HUES64 (cell line): ENCODE results near the gene POU4F2.

Experiments used
- H3K27ac ChIP-seq: 2 replicates; pipeline ENCODE4 v1.7.0; 2013; ENCODE audit warnings: low read depth, low read length, inconsistent platforms
- H3K27me3 ChIP-seq: 2 replicates; pipeline ENCODE4 v1.6.1; 2013; ENCODE audit warnings: mild to moderate bottlenecking, low read length; ENCODE audit not compliant: insufficient read depth
- H3K36me3 ChIP-seq: 2 replicates; pipeline ENCODE4 v1.6.1; 2013; ENCODE audit warnings: mild to moderate bottlenecking, low read length; ENCODE audit not compliant: insufficient read depth
- H3K4me1 ChIP-seq: 2 replicates; pipeline ENCODE4 v1.6.1; 2013; ENCODE audit warnings: mild to moderate bottlenecking, low read length, moderate library complexity; ENCODE audit not compliant: insufficient read depth
- H3K4me3 ChIP-seq: 2 replicates; pipeline ENCODE4 v1.5.1; 2013; ENCODE audit warnings: mild to moderate bottlenecking, low read length, moderate library complexity
- H3K9ac ChIP-seq: 2 replicates; pipeline ENCODE4 v1.6.1; 2013; ENCODE audit warnings: mild to moderate bottlenecking, low read depth, low read length
- H3K9me3 ChIP-seq: 2 replicates; pipeline ENCODE4 v1.6.1; 2013; ENCODE audit warnings: low read depth, low read length; ENCODE audit not compliant: insufficient read depth
- WGBS: fragments of 150-250, 120-280 bp; methylation state at CpG from one replicate; pipeline ENCODE4 v1.1.7; 2013; ENCODE audit warnings: missing lambda C conversion rate; 5-methylcytosine and 5-hydroxymethylcytosine counted together

Gene POU4F2

GRCh38 chr4:146640465-146641061, 1.9 kb downstream of the POU4F2 start:
- Histone ChIP-seq H3K4me1 (peaks cover 10% of the 10 kb centered on the region; the same call in 1 of the 2 replicates), H3K27ac (no peak overlapping the region), H3K27me3 (peaks cover 100% of the 10 kb centered on the region), H3K9ac (no peak overlapping the region), H3K4me3 (peak overlapping the region; percentile 18), H3K9me3 (no peaks in the 10 kb centered on the region), H3K36me3 (no peaks in the 10 kb centered on the region)
- whole genome bisulfite sequencing, result 1% methylated on average over 37 of the region's 37 CpGs

- Histone ChIP-seq H3K9ac (no peak overlapping the region), H3K27me3 (peaks cover 100% of the 10 kb centered on the region), H3K36me3 (no peaks in the 10 kb centered on the region), H3K4me1 (peaks cover 15% of the 10 kb centered on the region; the same call in 1 of the 2 replicates), H3K4me3 (no peak overlapping the region), H3K27ac (no peak overlapping the region), H3K9me3 (no peaks in the 10 kb centered on the region)
- WGBS, result 29% methylated on average over 3 of the region's 3 CpGs
Observed at GRCh38 chr4:146641762-146642161, 3.1 kb downstream of the POU4F2 start.

GRCh38 chr4:146643812-146644401, 5.2 kb downstream of the POU4F2 start:
- Histone ChIP-seq H3K4me1 (peaks cover 23% of the 10 kb centered on the region), H3K36me3 (no peaks in the 10 kb centered on the region), H3K27me3 (peaks cover 100% of the 10 kb centered on the region), H3K9ac (no peak overlapping the region), H3K4me3 (no peak overlapping the region), H3K9me3 (no peaks in the 10 kb centered on the region), H3K27ac (no peak overlapping the region)
- 4% methylated on average over 4 of the region's 6 CpGs for WGBS

- Histone ChIP-seq H3K9me3 (no peaks in the 10 kb centered on the region), H3K36me3 (no peaks in the 10 kb centered on the region), H3K4me3 (no peak overlapping the region), H3K9ac (no peak overlapping the region), H3K27me3 (peaks cover 100% of the 10 kb centered on the region), H3K4me1 (peaks cover 17% of the 10 kb centered on the region; the same call in 1 of the 2 replicates), H3K27ac (no peak overlapping the region)
- WGBS, result 9% methylated on average over 5 of the region's 6 CpGs
Observed at GRCh38 chr4:146645921-146646320, 7.2 kb downstream of the POU4F2 start.

- peaks cover 100% of the 10 kb centered on the region for H3K27me3 ChIP-seq
- no peaks in the 10 kb centered on the region for H3K36me3 ChIP-seq
- H3K9me3 ChIP-seq, result no peaks in the 10 kb centered on the region
- no peak overlapping the region for H3K4me3 ChIP-seq
- H3K4me1 ChIP-seq, result peaks cover 13% of the 10 kb centered on the region; the same call in 1 of the 2 replicates
- WGBS, result 13% methylated on average over 12 of the region's 13 CpGs
- no peak overlapping the region for H3K27ac ChIP-seq
- no peak overlapping the region for H3K9ac ChIP-seq
Observed at GRCh38 chr4:146646593-146647325, 8.1 kb downstream of the POU4F2 start.

- WGBS, result under 1% methylated on average over 43 of the region's 46 CpGs
- no peaks in the 10 kb centered on the region for H3K36me3 ChIP-seq
- peaks cover 13% of the 10 kb centered on the region; the same call in 1 of the 2 replicates for H3K4me1 ChIP-seq
- peak overlapping the region; percentile 39 for H3K4me3 ChIP-seq
- H3K27me3 ChIP-seq, result peaks cover 100% of the 10 kb centered on the region
- H3K27ac ChIP-seq, result no peak overlapping the region
- H3K9ac ChIP-seq, result no peak overlapping the region
- no peaks in the 10 kb centered on the region for H3K9me3 ChIP-seq
Observed at GRCh38 chr4:146647615-146648460, 9.1 kb downstream of the POU4F2 start.

GRCh38 chr4:146648461-146648783, 9.7 kb downstream of the POU4F2 start:
- H3K27ac ChIP-seq, result no peak overlapping the region
- peaks cover 13% of the 10 kb centered on the region; the same call in 1 of the 2 replicates for H3K4me1 ChIP-seq
- no peaks in the 10 kb centered on the region for H3K36me3 ChIP-seq
- 0% methylated on average over 9 of the region's 16 CpGs for WGBS
- peaks cover 100% of the 10 kb centered on the region for H3K27me3 ChIP-seq
- no peaks in the 10 kb centered on the region for H3K9me3 ChIP-seq
- H3K9ac ChIP-seq, result no peak overlapping the region
- peak overlapping the region; percentile 39; the same call in 1 of the 2 replicates for H3K4me3 ChIP-seq

GRCh38 chr4:146649232-146649631, 10.5 kb downstream of the POU4F2 start:
- no peaks in the 10 kb centered on the region for H3K36me3 ChIP-seq
- no peak overlapping the region for H3K4me3 ChIP-seq
- 34% methylated on average over 3 of the region's 3 CpGs for WGBS

GRCh38 chr4:146650034-146650433, 11.3 kb downstream of the POU4F2 start:
- Histone ChIP-seq H3K27me3 (peaks cover 100% of the 10 kb centered on the region), H3K4me1 (peaks cover 23% of the 10 kb centered on the region), H3K36me3 (no peaks in the 10 kb centered on the region), H3K9me3 (no peaks in the 10 kb centered on the region), H3K27ac (no peak overlapping the region), H3K9ac (no peak overlapping the region), H3K4me3 (no peak overlapping the region)
- 11% methylated on average over 4 of the region's 4 CpGs for WGBS

More at GRCh38 chr4:146649232-146649631, 10.5 kb downstream of the POU4F2 start:
- H3K27ac ChIP-seq, result no peak overlapping the region
- H3K9ac ChIP-seq, result no peak overlapping the region
- H3K27me3 ChIP-seq, result peaks cover 100% of the 10 kb centered on the region
- no peaks in the 10 kb centered on the region for H3K9me3 ChIP-seq
- peaks cover 19% of the 10 kb centered on the region; the same call in 1 of the 2 replicates for H3K4me1 ChIP-seq

GRCh38 chr4:146654687-146655520, 16.2 kb downstream of the POU4F2 start:
- Histone ChIP-seq H3K27me3 (peaks cover 100% of the 10 kb centered on the region), H3K9me3 (no peaks in the 10 kb centered on the region), H3K36me3 (no peaks in the 10 kb centered on the region), H3K27ac (no peak overlapping the region), H3K4me3 (peak overlapping the region; percentile 45), H3K9ac (no peak overlapping the region), H3K4me1 (peaks cover 10% of the 10 kb centered on the region)
- WGBS, result under 1% methylated on average over 72 of the region's 72 CpGs
